Sigmoid colon (tissue), 7 donors: ENCODE results near the gene IGSF9. TPM values are rescaled to one million over a fixed set of nuclear protein-coding genes. Genes with fewer than 3 reads are reported as not detected.

Experiments used
- DNase-seq: peaks from one replicate; pipeline ENCODE4 v3.0.0-alpha.2; 2019
- H3K27ac ChIP-seq, 4 donors: fragments of 200-600 bp; sonication (generic); one replicate each; pipeline ENCODE4 v1.5.1; 2016 to 2019; ENCODE audit warnings: mild to moderate bottlenecking in 1 of 4
- H3K27me3 ChIP-seq, 3 donors: fragments of 200-600 bp; sonication (generic); one replicate each; pipeline ENCODE4 v1.5.1; 2019; ENCODE audit warnings: mild to moderate bottlenecking in 1 of 3
- H3K36me3 ChIP-seq, 4 donors: fragments of 200-600 bp; sonication (generic); one replicate each; pipeline ENCODE4 v1.5.1; 2016 to 2019
- H3K4me1 ChIP-seq, 4 donors: fragments of 200-600 bp; sonication (generic); one replicate each; pipeline ENCODE4 v1.5.1; 2017 to 2019
- H3K4me3 ChIP-seq, 4 donors: fragments of 200-600 bp; sonication (generic); one replicate each; pipeline ENCODE4 v1.5.1; 2017 to 2019; ENCODE audit warnings: mild to moderate bottlenecking in 2 of 4, moderate library complexity in 1 of 4
- H3K9me3 ChIP-seq, 4 donors: fragments of 200-600 bp in 3 of 4; sonication (generic) in 3 of 4; one replicate each; pipeline versions ENCODE4 v1.5.1 to v1.6.1; 2013 to 2019
- EP300 ChIP-seq, 4 donors: sonication (generic); formaldehyde crosslinking; IDR thresholded peaks; one replicate each; pipeline ENCODE4 v1.6.1; 2017; ENCODE audit warnings: antibody characterized with exemption in 4 of 4
- POLR2A ChIP-seq, 2 donors: fragments of 450-650 bp; IDR thresholded peaks; one replicate each; pipeline ENCODE4 v1.6.1; 2016; ENCODE audit warnings: antibody characterized with exemption in 2 of 2, mild to moderate bottlenecking in 2 of 2, moderate library complexity in 2 of 2
- POLR2AphosphoS5 ChIP-seq, 4 donors: sonication (generic); formaldehyde crosslinking; IDR thresholded peaks; one replicate each; pipeline ENCODE4 v1.6.1; 2017; ENCODE audit warnings: antibody characterized with exemption in 4 of 4
- WGBS, 2 donors: extraction: QIAGEN DNeasy Blood & Tissue Kit; methylation state at CpG; one replicate each; pipeline ENCODE4 v1.1.7; 2013; 5-methylcytosine and 5-hydroxymethylcytosine counted together
- intact Hi-C: fragments of 100-400 bp; cut with DNase I; formaldehyde crosslinking; loops from one replicate; pipeline ENCODE4 v1.15.1; 2023
- polyA plus RNA-seq, 3 donors: library from polyadenylated mRNA; stranded (reverse); fragments of 200-250 nt; gene quantifications; one replicate each; pipeline ENCODE4 v1.2.3, GENCODE V29; 2013
- total RNA-seq, 4 donors: library from RNA; depleted of rRNA; stranded (reverse); fragments of >200 nt; gene quantifications; one replicate each; pipeline ENCODE4 v1.1.0, GENCODE V29; 2016
- TF ChIP-seq, protein P1 (sequence below), 4 experiments: fragments of 450-650 bp in 3 of 4; fragments of 200-600 bp in 1 of 4; IDR thresholded peaks; one replicate each; pipeline ENCODE4 v1.5.1; 2016 to 2019; ENCODE audit warnings: antibody characterized with exemption in 4 of 4, mild to moderate bottlenecking in 3 of 4, moderate library complexity in 2 of 4
- donor health status: healthy with polysubstance abuse.
- donor health status: Bipolar disorder and iron deficiency.
- donor health status: healthy.

IGSF9 gene, protein sequence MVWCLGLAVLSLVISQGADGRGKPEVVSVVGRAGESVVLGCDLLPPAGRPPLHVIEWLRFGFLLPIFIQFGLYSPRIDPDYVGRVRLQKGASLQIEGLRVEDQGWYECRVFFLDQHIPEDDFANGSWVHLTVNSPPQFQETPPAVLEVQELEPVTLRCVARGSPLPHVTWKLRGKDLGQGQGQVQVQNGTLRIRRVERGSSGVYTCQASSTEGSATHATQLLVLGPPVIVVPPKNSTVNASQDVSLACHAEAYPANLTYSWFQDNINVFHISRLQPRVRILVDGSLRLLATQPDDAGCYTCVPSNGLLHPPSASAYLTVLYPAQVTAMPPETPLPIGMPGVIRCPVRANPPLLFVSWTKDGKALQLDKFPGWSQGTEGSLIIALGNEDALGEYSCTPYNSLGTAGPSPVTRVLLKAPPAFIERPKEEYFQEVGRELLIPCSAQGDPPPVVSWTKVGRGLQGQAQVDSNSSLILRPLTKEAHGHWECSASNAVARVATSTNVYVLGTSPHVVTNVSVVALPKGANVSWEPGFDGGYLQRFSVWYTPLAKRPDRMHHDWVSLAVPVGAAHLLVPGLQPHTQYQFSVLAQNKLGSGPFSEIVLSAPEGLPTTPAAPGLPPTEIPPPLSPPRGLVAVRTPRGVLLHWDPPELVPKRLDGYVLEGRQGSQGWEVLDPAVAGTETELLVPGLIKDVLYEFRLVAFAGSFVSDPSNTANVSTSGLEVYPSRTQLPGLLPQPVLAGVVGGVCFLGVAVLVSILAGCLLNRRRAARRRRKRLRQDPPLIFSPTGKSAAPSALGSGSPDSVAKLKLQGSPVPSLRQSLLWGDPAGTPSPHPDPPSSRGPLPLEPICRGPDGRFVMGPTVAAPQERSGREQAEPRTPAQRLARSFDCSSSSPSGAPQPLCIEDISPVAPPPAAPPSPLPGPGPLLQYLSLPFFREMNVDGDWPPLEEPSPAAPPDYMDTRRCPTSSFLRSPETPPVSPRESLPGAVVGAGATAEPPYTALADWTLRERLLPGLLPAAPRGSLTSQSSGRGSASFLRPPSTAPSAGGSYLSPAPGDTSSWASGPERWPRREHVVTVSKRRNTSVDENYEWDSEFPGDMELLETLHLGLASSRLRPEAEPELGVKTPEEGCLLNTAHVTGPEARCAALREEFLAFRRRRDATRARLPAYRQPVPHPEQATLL
- under 1 TPM in 1 of 4 donors, not detected in 3; under 0.01 TPM for total RNA-seq
- polyA plus RNA-seq, result 10 to 100 TPM in 2 of 3 donors, 1 to 10 TPM in 1; 6.9 to 16.3 (median 11.4) TPM

DNA sequence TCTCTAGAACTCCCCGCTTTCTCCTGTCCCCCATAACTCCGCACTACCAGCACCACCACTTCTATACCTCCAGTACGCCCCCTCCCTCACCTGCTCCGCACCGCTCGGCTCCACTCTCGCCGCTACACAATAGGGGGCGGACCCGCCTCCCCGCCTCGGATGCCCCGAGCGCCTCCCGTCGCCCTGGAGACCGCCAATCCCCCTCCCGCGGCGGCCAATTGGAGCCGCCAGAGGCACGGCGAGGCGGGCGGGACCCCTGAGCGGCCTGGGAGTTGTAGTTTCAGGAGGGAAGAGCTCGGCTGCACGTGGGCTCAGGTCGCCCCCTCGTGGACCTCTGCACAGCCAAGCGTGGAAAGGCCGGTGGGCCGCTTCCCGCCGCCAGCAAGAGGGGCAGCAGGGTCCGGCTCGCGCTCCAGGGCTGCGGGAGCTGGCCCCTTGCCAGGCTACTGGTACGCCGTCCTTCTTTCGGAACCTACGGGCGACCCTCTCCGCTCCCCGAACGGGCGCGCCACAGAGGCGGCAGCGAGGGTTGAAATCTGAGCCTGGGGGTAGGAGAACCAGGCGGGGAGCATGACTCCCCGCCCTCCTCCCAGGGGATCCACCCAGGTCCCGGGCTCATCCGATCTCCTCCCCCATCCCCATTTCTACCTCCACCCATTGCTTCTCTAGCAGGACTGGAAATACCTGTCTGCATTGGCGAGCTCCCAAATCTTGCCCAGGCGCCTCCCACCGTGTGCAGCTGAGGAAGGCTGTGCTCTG, at the start of gene IGSF9:
IGSF9 (minus strand) TSS at position 131 of the 759 bp plus-strand sequence. CDS start 2,159 bp downstream, outside the sequence.
- peak; percentile 90 for DNase-seq
- peaks cover 0 to 30% (median 20%) of the 10 kb centered on the region in 4 donors for H3K4me1 ChIP-seq
- H3K36me3 ChIP-seq, result no peaks in the 10 kb centered on the region
- TF ChIP-seq POLR2AphosphoS5 (IDR thresholded peaks at IDR 0.05), result peak in 1 of 4 donors; percentile 11
- TF ChIP-seq, protein P1, sequence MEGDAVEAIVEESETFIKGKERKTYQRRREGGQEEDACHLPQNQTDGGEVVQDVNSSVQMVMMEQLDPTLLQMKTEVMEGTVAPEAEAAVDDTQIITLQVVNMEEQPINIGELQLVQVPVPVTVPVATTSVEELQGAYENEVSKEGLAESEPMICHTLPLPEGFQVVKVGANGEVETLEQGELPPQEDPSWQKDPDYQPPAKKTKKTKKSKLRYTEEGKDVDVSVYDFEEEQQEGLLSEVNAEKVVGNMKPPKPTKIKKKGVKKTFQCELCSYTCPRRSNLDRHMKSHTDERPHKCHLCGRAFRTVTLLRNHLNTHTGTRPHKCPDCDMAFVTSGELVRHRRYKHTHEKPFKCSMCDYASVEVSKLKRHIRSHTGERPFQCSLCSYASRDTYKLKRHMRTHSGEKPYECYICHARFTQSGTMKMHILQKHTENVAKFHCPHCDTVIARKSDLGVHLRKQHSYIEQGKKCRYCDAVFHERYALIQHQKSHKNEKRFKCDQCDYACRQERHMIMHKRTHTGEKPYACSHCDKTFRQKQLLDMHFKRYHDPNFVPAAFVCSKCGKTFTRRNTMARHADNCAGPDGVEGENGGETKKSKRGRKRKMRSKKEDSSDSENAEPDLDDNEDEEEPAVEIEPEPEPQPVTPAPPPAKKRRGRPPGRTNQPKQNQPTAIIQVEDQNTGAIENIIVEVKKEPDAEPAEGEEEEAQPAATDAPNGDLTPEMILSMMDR (IDR thresholded peaks at IDR 0.05), result peak in 3 of 4 experiments; percentile 29 to 52 (median 36)
- TF ChIP-seq EP300 (IDR thresholded peaks at IDR 0.05), result no peak
- no peaks in the 10 kb centered on the region for H3K9me3 ChIP-seq
- H3K4me3 ChIP-seq, result peak within 1 kb of the TSS; percentile 18 to 51 (median 46)
- H3K27me3 ChIP-seq, result no peaks in the 10 kb centered on the region
- 1 to 2% methylated on average over 58 of the region's 58 CpGs for WGBS, 2 donors
- H3K27ac ChIP-seq, result peak within 1 kb of the TSS in 2 of 4 donors; percentile 17 to 21
- intact Hi-C loops, result loop anchor here (5.0 kb wide), 1 partner anchor 163 kb away; the partner anchor contains the start of gene DUSP23

DNA sequence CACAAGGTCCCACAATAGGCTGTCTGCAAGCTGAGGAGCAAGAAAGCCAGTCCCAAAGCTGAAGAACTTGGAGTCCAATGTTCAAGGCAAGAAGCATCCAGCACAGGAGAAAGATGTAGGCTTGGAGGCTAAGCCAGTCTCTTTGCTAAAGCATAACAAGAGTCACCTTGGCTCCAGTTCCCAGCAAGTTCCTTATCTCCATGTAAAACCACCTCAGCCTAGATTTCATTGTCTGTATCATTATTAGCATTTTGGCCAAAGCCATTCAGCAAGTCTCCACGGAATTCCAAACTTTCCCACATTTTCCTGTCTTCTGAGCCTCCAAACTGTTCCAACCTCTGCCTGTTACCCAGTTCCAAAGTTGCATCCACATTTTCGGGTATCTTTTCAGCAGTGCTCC, 49.5 kb upstream of the IGSF9 start:
- WGBS, 2 donors, result 85 to 89% methylated on average over 2 of the region's 2 CpGs
- no peak for TF ChIP-seq POLR2AphosphoS5 (IDR thresholded peaks at IDR 0.05)
- H3K27me3 ChIP-seq, result no peaks in the 10 kb centered on the region
- H3K36me3 ChIP-seq, result no peaks in the 10 kb centered on the region
- intact Hi-C loops, result no loop called here
- no peaks in the 10 kb centered on the region for H3K9me3 ChIP-seq
- no peak overlapping the region for H3K27ac ChIP-seq
- H3K4me3 ChIP-seq, result no peak overlapping the region
- peaks cover 0 to 26% (median 9%) of the 10 kb centered on the region in 4 donors for H3K4me1 ChIP-seq
- DNase-seq, result no peak

DNA sequence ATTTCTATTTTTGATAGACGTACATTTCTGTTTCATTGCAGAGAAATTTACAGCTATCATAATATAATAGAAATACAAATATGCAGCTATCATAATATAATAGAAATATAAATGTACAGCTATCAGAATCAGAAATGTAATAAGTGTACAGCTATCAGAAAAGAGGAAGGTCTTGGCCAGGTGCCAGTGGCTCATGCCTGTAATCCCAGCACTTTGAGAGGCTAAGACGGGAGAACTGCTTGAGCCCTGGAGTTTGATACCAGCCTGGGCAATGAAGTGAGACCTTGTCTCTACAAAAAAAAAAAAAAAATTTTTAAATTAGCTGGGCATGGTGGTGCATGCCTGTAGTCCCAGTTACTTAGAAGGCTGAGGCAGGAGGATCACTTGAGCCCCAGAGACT, 48.5 kb upstream of the IGSF9 start:
- Histone ChIP-seq H3K36me3 (no peaks in the 10 kb centered on the region), H3K9me3 (no peaks in the 10 kb centered on the region), H3K27ac (no peak overlapping the region), H3K27me3 (no peaks in the 10 kb centered on the region), H3K4me1 (peaks cover 0 to 35% (median 14%) of the 10 kb centered on the region in 4 donors), H3K4me3 (no peak overlapping the region)
- TF ChIP-seq, protein P1 (IDR thresholded peaks at IDR 0.05), result no peak
- TF ChIP-seq POLR2AphosphoS5 (IDR thresholded peaks at IDR 0.05) (no peak), POLR2A (IDR thresholded peaks at IDR 0.05) (no peak), EP300 (IDR thresholded peaks at IDR 0.05) (no peak)
- 44 to 81% methylated on average over 2 of the region's 2 CpGs for WGBS, 2 donors
- intact Hi-C loops, result no loop called here
- no peak for DNase-seq

DNA sequence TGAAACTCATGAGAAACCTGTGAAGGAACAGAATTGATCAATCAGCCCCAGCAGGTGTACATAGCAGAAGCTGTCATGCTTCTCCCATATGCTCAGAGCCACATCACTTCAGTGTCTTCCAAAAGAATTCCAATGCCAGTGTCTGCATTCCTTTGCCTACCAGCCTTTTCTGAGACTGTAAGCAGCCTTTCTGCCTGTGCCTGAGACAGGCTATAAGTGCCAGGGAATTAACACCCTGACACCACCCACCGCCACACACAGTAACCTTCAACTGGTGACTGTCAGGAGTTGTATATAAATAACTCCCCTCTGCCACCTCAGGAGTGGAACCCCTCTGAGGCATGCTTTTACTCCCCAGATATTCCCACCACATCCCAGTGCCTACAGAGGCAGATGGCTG, 46.7 kb upstream of the IGSF9 start:
- no peaks in the 10 kb centered on the region for H3K27me3 ChIP-seq
- no peak overlapping the region for H3K27ac ChIP-seq
- H3K36me3 ChIP-seq, result no peaks in the 10 kb centered on the region
- H3K9me3 ChIP-seq, result no peaks in the 10 kb centered on the region
- peaks cover 0 to 35% (median 14%) of the 10 kb centered on the region in 4 donors for H3K4me1 ChIP-seq
- 76 to 86% methylated on average over 1 of the region's 1 CpG for WGBS, 2 donors
- intact Hi-C loops, result no loop called here
- H3K4me3 ChIP-seq, result no peak overlapping the region
- no peak for TF ChIP-seq POLR2A (IDR thresholded peaks at IDR 0.05)
- no peak for TF ChIP-seq EP300 (IDR thresholded peaks at IDR 0.05)
- no peak for TF ChIP-seq POLR2AphosphoS5 (IDR thresholded peaks at IDR 0.05)
- TF ChIP-seq, protein P1 (IDR thresholded peaks at IDR 0.05), result no peak
- DNase-seq, result no peak
